HG03457 (cell line): ENCODE results near the gene OR52E6.

ENCODE experiments used
- ATAC-seq: cut with Tn5 transposase; IDR thresholded peaks from one replicate; pipeline ENCODE4 v1.9.1; 2021; ENCODE audit warnings: moderate number of reproducible peaks; ENCODE audit not compliant: unreplicated experiment

Gene OR52E6

DNA sequence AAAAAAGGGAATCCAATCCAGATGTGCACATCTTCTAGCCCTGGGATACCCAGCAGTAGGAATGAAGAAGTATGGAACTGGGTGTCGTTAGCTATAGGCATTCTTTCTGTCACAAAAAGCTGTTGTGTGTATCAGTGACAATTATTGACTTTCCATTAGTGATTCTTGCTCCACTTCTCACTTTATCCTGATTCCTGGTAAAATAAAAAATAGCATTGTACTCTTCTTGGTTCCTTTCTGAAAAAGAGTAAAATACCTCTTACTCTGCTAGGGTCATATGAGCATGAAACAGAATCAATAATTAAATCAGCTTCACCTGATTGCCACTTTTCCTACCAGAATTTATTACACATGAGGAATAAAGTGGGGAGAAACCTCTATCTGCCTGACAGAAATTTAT is at the start of gene OR52E6:
Gene OR52E6 (minus strand): TSS at position 101 of the 400 bp plus-strand sequence. CDS start 0 bp downstream, at position 101.
- no peak for ATAC-seq

- no peak for ATAC-seq
Measured at GRCh38 chr11:5891216-5891800, 49.6 kb upstream of the OR52E6 start.

DNA sequence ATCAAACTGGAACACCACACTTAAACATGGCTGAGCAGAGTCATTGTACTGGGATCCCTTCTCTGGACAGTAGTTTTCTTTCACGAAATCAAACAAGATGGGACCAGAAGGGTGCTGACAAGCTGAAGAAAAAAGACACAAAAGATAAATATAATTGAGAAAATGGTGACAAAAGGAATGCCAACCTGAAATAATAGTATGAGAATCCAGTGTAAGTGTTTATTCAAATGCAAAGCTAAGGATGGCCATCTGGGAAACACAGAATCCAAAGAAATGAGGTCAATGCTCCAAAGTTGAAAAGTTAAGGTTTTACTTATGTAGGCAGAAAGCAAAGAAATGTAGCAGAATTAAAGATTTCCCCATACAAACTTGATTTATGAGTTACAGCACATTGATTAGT is 46.0 kb upstream of the OR52E6 start:
- no peak for ATAC-seq

DNA sequence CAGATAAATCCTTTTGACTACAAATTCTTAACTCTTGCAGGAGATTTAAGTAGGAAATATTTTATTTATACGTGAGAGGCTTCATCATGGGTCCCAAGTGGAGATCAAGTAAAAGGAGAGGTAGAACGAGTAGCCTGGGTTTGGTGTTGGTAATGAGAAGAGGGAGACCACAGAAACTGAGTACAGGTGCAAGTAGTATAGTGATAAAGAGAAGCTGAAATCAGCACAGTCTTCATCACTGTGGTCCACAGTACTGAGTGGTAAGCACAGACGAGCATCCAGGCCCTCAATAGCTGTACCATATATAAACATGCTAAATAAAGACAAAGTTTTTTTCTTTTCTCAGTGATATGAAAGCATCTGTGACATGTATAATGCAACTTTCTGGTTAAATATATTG is 45.5 kb upstream of the OR52E6 start:
- no peak for ATAC-seq

- no peak for ATAC-seq
Measured at GRCh38 chr11:5881756-5882155, 40.1 kb upstream of the OR52E6 start.

DNA sequence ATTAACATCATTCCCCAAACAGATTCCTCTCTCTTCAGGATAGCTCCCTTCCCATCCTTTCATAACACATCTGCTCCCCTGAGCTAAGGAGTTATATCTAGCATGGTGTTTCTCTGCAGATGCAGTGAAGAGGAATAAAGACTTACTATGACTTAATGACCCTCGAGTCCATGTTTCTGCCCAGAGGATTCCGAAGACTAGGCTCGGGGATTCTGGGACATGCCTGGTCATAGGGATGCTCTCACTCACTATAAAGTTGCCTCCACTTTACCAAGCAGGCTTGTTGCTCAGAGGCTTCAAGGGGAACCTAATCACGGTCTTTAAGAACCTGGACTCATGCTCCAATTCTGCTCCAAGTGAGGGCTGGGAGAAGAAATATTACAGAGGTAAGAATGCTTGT is 38.6 kb upstream of the OR52E6 start, which contains the start of gene OR52E4:
Gene OR52E4 (plus strand): TSS at position 301 of the 400 bp plus-strand sequence. CDS start 3,664 bp downstream, outside the sequence.
- no peak for ATAC-seq

- ATAC-seq = no peak
Measured at GRCh38 chr11:5878564-5878963, 36.9 kb upstream of the OR52E6 start.

DNA sequence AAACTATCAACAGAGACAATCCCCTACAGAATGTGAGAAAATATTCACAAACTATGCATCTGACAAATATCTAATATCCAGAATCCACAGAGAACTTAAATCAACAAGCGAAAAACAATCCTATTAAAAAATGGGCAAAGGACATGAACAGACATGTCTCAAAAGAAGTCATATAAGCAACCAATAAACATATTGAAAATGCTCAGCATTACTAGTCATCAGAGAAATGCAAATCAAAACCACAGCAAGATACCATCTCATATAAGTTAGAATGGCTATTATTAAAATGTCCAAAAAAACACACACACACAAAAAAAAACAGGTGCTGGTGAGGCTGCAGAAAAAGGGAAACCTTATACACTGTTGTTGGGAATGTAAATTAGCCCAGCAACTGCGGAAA is 24.1 kb upstream of the OR52E6 start:
- no peak for ATAC-seq

DNA sequence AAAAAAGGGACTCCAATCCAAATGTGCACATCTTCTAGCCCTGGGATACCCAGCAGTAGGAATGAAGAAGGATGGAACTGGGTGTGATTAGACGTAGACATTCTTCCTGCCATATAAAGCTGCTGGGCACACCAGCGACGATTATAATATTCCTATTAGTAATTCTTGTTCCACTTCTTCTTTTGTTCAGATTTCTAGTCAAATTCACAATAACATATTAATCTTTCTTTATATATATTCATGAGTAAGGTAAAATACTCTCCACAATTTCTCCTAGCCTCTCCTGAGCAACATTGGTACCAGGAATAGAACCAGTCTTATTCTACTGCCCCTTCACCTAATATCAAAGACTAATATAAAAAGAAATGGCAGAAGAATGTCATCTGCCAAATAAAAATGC is 15.9 kb upstream of the OR52E6 start, which contains the start of gene OR52E8:
Gene OR52E8 (minus strand): TSS at position 101 of the 400 bp plus-strand sequence. CDS start 0 bp downstream, at position 101.
- no peak for ATAC-seq

DNA sequence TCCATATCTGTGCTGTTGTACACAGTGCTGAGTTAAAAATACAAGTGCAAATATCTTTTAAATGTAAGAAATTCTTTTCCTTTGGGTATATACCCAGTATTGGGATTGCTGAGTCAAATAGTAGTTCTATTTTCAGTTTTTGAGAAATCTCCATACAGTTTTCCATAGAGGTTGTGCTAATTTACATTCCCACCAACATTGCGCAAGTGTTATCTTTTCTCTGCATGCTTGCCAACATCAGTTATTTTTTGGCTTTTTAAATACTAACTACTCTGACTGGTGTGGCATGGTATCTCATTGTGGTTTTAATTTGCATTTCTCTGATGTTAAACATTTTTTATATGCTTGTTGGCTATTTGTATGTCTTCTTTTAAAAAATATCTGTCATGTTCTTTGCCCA is 9.3 kb upstream of the OR52E6 start:
- no peak for ATAC-seq

DNA sequence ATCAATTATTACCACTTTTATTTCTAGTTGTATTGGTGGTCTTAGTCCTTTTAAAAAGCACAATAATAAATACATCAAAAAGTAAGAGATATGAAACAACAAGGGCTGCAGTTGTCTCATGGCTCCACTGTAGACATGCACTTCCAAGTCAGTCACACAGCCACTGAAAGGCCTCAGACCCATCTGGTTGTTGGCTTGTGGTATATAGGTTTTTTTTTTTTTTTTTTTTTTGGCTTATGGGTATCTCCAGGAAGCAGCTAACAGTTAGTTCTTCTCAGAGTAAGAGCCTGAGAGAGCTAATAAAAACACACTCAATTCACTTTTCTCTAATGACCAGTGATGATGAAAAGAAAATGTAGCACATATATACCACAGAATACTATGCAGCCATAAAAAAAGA is 6.0 kb upstream of the OR52E6 start:
- ATAC-seq = no peak

- ATAC-seq = no peak
Measured at GRCh38 chr11:5846701-5847100, 5.0 kb upstream of the OR52E6 start.

DNA sequence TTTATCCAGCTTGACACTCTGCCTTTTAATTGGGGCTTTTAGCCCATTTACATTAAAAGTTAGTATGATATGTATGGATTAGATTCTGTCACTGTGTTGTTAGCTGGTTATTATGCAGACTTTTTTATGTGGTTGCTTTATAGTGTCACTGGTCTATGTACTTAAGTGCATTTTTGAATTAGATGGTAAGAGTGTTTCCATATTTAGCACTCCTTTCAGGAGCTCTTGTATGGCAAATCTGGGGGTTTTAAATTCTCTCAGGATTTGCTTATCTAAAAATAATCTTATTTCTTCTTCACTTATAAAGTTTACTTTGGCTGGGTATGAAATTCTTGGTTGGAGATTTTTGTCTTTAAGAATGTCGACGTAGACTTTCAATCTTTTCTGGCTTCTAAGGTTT is 4.0 kb downstream of the OR52E6 start:
- ATAC-seq = no peak

DNA sequence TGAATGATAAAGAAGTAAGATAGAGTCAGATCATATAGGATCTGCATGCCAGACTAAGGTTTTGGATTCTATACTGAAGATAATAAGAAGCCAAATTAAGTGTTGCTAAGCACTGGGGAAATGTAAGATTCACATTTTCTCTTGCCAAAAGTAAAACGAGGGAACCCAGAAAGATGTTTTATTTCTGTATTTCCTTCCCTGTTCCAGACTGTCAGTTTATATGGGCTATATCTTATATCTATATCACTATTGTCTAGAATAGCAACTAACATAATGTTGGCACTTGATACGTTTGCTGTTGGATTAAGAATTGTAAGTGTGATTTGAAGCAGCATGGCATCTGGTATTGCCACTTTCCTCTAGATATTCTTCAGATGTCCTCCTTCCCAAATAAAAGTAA is 8.3 kb downstream of the OR52E6 start:
- no peak for ATAC-seq

DNA sequence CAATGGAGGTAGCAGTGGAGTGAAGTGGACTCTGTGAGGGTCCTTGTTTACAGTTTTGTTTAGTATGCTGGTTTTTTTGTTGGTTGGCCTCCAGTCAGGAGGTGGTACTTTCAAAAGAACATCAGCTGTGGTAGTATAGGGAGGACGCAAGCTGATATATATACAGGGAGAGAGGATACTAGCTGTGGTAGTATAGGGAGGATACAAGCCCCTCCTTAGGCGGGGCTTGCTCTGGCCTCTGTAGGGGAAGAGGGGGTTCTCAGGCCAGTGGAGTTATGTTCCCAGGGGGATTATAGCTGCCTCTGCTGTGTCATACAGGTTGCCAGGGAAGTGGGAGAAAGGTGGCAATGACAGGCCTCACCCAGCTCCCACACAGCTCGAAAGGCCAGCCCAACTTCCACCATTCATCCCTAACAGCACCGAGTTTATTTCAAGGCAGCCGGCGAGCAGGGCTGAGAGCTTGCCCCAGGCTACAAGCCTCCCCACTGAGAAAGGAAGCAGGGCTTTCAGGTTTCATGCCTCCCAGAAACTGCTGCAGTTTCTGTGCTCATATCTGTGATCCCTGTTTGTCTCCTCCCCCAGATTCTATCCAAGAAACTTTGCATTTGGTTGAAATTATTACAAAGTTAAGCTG is 10.4 kb downstream of the OR52E6 start:
- ATAC-seq = no peak

GRCh38 chr11:5818245-5818886 is 23.3 kb downstream of the OR52E6 start:
- no peak for ATAC-seq

DNA sequence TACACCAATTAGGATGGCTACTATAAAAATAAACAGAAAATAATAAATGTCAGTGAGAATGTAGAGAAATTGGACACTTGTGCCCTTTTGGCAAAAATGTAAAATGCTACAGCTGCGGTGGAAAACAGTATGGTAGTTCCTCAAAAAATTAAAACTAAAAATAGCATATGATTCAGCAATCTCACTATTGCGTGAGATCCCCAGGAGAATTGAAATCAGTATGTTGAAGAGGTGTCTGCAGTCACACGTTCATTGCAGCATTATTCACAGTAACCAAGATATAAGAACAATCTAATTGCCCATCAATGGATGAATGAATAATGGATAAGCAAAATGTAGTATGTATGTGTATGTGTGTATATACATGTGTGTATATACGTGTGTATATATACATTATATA is 26.2 kb downstream of the OR52E6 start:
- no peak for ATAC-seq

- ATAC-seq = no peak
Measured at GRCh38 chr11:5809905-5810795, 31.5 kb downstream of the OR52E6 start.

DNA sequence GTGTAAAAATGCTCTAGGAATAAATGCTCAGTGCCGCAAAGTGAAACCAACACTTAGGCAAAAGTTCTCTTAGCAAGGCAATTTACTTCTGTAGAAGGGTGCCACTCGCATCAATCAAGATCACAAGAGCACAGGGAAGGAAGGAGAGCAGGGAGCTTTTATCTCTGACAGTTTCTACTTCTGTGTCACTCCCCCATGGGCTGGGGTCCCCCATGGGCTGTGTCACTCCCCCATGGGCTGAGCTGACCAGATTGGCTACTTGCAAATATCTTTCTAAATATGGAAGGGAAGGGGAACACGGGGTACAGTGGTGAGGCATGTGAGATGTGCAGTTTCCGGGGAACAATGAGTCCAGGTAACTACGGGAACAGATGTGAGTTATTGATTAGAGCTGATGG is 32.6 kb downstream of the OR52E6 start:
- no peak for ATAC-seq

DNA sequence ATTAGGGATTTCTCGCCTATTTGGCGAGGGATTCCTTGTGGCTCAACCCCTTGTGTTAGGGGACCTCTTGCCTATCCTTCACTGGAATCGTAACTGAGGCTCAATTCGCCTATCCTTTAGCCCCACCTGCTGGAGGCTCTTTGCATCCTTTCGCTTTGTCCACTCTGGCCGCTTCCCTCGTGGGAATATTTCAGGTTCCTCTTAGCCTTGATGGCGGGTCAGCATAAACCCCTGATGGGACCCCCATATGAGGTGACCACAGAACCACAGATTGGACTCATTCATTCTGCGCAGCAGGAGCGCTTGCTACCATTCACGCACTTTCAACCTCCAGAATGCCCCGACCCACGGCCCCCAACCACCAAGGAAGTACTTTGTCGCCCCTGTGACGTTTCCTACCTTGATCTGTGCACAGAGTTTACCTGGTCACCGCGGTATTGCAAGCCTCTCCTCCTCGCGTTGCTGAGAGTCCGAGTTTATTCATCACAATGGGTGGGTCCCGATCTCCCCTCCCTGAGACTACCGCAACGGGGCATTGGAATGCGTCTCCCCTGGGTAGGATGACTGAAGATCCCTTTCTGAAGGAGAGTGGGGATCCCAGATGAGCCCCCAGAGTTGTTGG is 33.1 kb downstream of the OR52E6 start, which contains the start of gene OR52N2:
Gene OR52N2 (plus strand): TSS at position 425 of the 622 bp plus-strand sequence. CDS start 11,412 bp downstream, outside the sequence.
- peak; percentile 76 for ATAC-seq

DNA sequence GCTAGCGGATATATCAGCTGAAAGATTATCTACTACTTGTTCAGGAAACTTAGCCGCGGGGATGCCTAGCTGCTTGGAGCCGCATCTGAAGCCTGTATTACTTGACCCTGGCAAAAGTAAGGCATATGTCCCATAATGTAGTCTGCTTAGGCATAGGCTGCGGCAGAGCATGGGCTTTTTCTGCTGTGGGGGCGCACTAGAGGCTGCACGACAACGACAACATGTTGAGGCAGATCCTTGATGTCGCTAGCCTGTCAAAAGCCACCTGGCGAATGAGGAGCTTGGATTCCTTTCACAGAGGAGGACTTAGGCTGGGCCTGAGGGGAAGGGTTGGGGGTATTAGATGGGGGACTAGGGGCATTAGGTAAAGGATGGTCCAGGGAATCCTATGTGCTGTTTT is 34.1 kb downstream of the OR52E6 start:
- ATAC-seq = no peak
